HG02885 (cell line): ENCODE results near the gene TBC1D24.
"Not testable (repeated sequence)": the region's sequence is repeated elsewhere in the genome, so short reads cannot be mapped to it uniquely, and the experiment has no call there.

ENCODE experiments used
- ATAC-seq: cut with Tn5 transposase; IDR thresholded peaks from one replicate; pipeline ENCODE4 v1.9.1; 2021; ENCODE audit warnings: mild to moderate bottlenecking; ENCODE audit not compliant: unreplicated experiment, poor library complexity

Gene TBC1D24

GRCh38 chr16:2554709-2555425, 79.9 kb downstream of the TBC1D24 start:
- not testable (repeated sequence) for ATAC-seq
